Measurements from ENCODE around the gene SLC22A16.

- TF ChIP-seq, protein P1, sequence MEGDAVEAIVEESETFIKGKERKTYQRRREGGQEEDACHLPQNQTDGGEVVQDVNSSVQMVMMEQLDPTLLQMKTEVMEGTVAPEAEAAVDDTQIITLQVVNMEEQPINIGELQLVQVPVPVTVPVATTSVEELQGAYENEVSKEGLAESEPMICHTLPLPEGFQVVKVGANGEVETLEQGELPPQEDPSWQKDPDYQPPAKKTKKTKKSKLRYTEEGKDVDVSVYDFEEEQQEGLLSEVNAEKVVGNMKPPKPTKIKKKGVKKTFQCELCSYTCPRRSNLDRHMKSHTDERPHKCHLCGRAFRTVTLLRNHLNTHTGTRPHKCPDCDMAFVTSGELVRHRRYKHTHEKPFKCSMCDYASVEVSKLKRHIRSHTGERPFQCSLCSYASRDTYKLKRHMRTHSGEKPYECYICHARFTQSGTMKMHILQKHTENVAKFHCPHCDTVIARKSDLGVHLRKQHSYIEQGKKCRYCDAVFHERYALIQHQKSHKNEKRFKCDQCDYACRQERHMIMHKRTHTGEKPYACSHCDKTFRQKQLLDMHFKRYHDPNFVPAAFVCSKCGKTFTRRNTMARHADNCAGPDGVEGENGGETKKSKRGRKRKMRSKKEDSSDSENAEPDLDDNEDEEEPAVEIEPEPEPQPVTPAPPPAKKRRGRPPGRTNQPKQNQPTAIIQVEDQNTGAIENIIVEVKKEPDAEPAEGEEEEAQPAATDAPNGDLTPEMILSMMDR (IDR thresholded peaks at IDR 0.05 in 2 of 3, conservative IDR thresholded peaks at IDR 0.05 in 1 of 3; ENCODE audit: control insufficient read depth in 2 of 3, extremely low read depth in 1 of 3, insufficient read depth in 1 of 3, low read depth in 3 of 3, low read length in 3 of 3) = no peak
- TF ChIP-seq EP300 (IDR thresholded peaks at IDR 0.05; ENCODE audit: borderline replicate concordance in 1 of 2, control insufficient read depth in 1 of 2, low read depth in 2 of 2, low read length in 2 of 2) = no peak
- TF ChIP-seq FOXM1 (IDR thresholded peaks at IDR 0.05; ENCODE audit: low read depth, low read length) = no peak
- no peak for TF ChIP-seq PAX8 (IDR thresholded peaks at IDR 0.05)
- TF ChIP-seq NFYB (IDR thresholded peaks at IDR 0.05; ENCODE audit: insufficient read depth, low read depth, low read length) = no peak
- TF ChIP-seq ZNF274 (IDR thresholded peaks at IDR 0.05; ENCODE audit: insufficient read depth, insufficient read length) = no peak
- no peak for TF ChIP-seq CEBPB (IDR thresholded peaks at IDR 0.05; ENCODE audit: borderline replicate concordance in 1 of 2, low read depth in 2 of 2, low read length in 2 of 2)
- TF ChIP-seq TCF7 (IDR thresholded peaks at IDR 0.05; ENCODE audit: borderline replicate concordance) = no peak
Observed at GRCh38 chr6:110467566-110468140, 8.8 kb downstream of the SLC22A16 start.

Data from GM12878 (cell line).